H9 (cell line): ENCODE results near the gene SH3TC1. TPM values are rescaled to one million over a fixed set of nuclear protein-coding genes. Genes with fewer than 3 reads are reported as not detected.
A peak's percentile ranks its signal among the peaks of the same experiment; 100 is the strongest.

Source experiments
- DNase-seq: peaks from one replicate; pipeline ENCODE4 v3.0.0-alpha.2; 2017
- H2AFZ ChIP-seq: one replicate; pipeline ENCODE4 v1.6.1; 2013; ENCODE audit warnings: mild to moderate bottlenecking, low read length, control low read depth, moderate library complexity
- H2AK5ac ChIP-seq: 2 replicates; pipeline ENCODE4 v1.6.1; 2013; ENCODE audit warnings: low read length, control low read depth, mixed read lengths; ENCODE audit not compliant: insufficient read length
- H2BK120ac ChIP-seq: one replicate; pipeline ENCODE4 v1.6.1; 2013; ENCODE audit warnings: low read depth, mild to moderate bottlenecking, low read length, control low read depth, inconsistent platforms; ENCODE audit not compliant: poor library complexity, severe bottlenecking
- H2BK12ac ChIP-seq: 2 replicates; pipeline ENCODE4 v1.6.1; 2013; ENCODE audit warnings: low read length, control low read depth, mixed read lengths, low read depth; ENCODE audit not compliant: insufficient read length
- H2BK15ac ChIP-seq: 2 replicates; pipeline ENCODE4 v1.6.1; 2013; ENCODE audit warnings: low read depth, low read length, control low read depth
- H2BK20ac ChIP-seq: one replicate; pipeline ENCODE4 v1.6.1; 2013; ENCODE audit warnings: low read depth, mild to moderate bottlenecking, low read length, control low read depth, inconsistent platforms; ENCODE audit not compliant: poor library complexity, severe bottlenecking
- H2BK5ac ChIP-seq: 2 replicates; pipeline ENCODE4 v1.6.1; 2013; ENCODE audit warnings: low read length, control low read depth, mixed read lengths; ENCODE audit not compliant: insufficient read length
- H3K14ac ChIP-seq: 2 replicates; pipeline ENCODE4 v1.6.1; 2013; ENCODE audit warnings: low read length, control low read depth; ENCODE audit not compliant: insufficient read depth
- H3K18ac ChIP-seq: 2 replicates; pipeline ENCODE4 v1.6.1; 2013; ENCODE audit warnings: low read depth, mild to moderate bottlenecking, mixed read lengths, low read length, control low read depth; ENCODE audit not compliant: insufficient read length
- H3K23ac ChIP-seq: 2 replicates; pipeline ENCODE4 v1.6.1; 2013; ENCODE audit warnings: low read length, control low read depth, mixed read lengths, low read depth; ENCODE audit not compliant: insufficient read length
- H3K23me2 ChIP-seq: 2 replicates; pipeline ENCODE4 v1.6.1; 2013; ENCODE audit warnings: low read depth, mild to moderate bottlenecking, mixed read lengths, low read length, control low read depth; ENCODE audit not compliant: insufficient read length, poor library complexity, severe bottlenecking
- H3K27ac ChIP-seq: 2 replicates; pipeline ENCODE4 v1.5.1; 2013; ENCODE audit warnings: low read length, control low read depth, mixed read lengths, low read depth; ENCODE audit not compliant: insufficient read length
- H3K27me3 ChIP-seq: 2 replicates; pipeline ENCODE4 v1.6.1; 2013; ENCODE audit warnings: low read length, control low read depth, inconsistent platforms; ENCODE audit not compliant: insufficient read depth
- H3K4ac ChIP-seq: 2 replicates; pipeline ENCODE4 v1.6.1; 2013; ENCODE audit warnings: low read depth, mild to moderate bottlenecking, control low read depth, inconsistent platforms, low read length, moderate library complexity
- H3K4me1 ChIP-seq: 2 replicates; pipeline ENCODE4 v1.6.1; 2013; ENCODE audit warnings: low read length, control low read depth, inconsistent platforms; ENCODE audit not compliant: insufficient read depth
- H3K4me2 ChIP-seq: 2 replicates; pipeline ENCODE4 v1.6.1; 2013; ENCODE audit warnings: low read length, control low read depth, mixed read lengths; ENCODE audit not compliant: insufficient read length, insufficient read depth
- H3K56ac ChIP-seq: 2 replicates; pipeline ENCODE4 v1.6.1; 2013; ENCODE audit warnings: low read depth, mild to moderate bottlenecking, mixed read lengths, low read length, control low read depth; ENCODE audit not compliant: insufficient read length
- H3K79me1 ChIP-seq: 2 replicates; pipeline ENCODE4 v1.6.1; 2013; ENCODE audit warnings: low read depth, mild to moderate bottlenecking, moderate library complexity, low read length, control low read depth, inconsistent platforms; ENCODE audit not compliant: insufficient read depth, poor library complexity, severe bottlenecking
- H3K79me2 ChIP-seq: 2 replicates; pipeline ENCODE4 v1.6.1; 2013; ENCODE audit warnings: low read length, control low read depth, inconsistent platforms; ENCODE audit not compliant: insufficient read depth
- H3K9ac ChIP-seq: 2 replicates; pipeline ENCODE4 v1.6.1; 2013; ENCODE audit warnings: low read length, control low read depth, mixed read lengths; ENCODE audit not compliant: insufficient read length; ENCODE audit errors: extremely low read depth
- H3K9me3 ChIP-seq: one replicate; pipeline ENCODE4 v1.6.1; 2013; ENCODE audit warnings: low read depth, low read length, inconsistent platforms; ENCODE audit not compliant: control insufficient read depth
- H3T11ph ChIP-seq: one replicate; pipeline ENCODE4 v1.6.1; 2013; ENCODE audit warnings: mild to moderate bottlenecking, low read length, control low read depth, inconsistent platforms
- H4K20me1 ChIP-seq: one replicate; pipeline ENCODE4 v1.6.1; 2013; ENCODE audit not compliant: control insufficient read depth, insufficient read length, insufficient read depth
- H4K5ac ChIP-seq: 2 replicates; pipeline ENCODE4 v1.6.1; 2013; ENCODE audit warnings: low read depth, mild to moderate bottlenecking, mixed read lengths, low read length, control low read depth; ENCODE audit not compliant: insufficient read length
- H4K8ac ChIP-seq: replicated peaks from 2 replicates; pipeline ENCODE4 v1.6.1; 2013; ENCODE audit warnings: low read length, control low read depth, mixed read lengths, low read depth; ENCODE audit not compliant: insufficient read length
- H4K91ac ChIP-seq: 2 replicates; pipeline ENCODE4 v1.6.1; 2013; ENCODE audit warnings: low read depth, mild to moderate bottlenecking, moderate library complexity, mixed read lengths, low read length, control low read depth; ENCODE audit not compliant: insufficient read length
- H3K27ac Mint-ChIP-seq, 3 experiments: 2 replicates in 2 of 3; 3 replicates in 1 of 3; pipeline ENCODE4 v1.8.0; 2020 to 2021; ENCODE audit warnings: mixed read lengths in 3 of 3, mild to moderate bottlenecking in 1 of 3, moderate library complexity in 1 of 3
- H3K27me3 Mint-ChIP-seq: 2 replicates; pipeline ENCODE4 v1.8.0; 2021; ENCODE audit warnings: low read depth, mild to moderate bottlenecking, moderate library complexity, mixed read lengths
- H3K36me3 Mint-ChIP-seq, 3 experiments: 2 replicates in 2 of 3; 3 replicates in 1 of 3; pipeline ENCODE4 v1.8.0; 2020 to 2021; ENCODE audit warnings: low read depth in 3 of 3, mixed read lengths in 3 of 3; ENCODE audit not compliant: insufficient read depth in 1 of 3
- H3K4me1 Mint-ChIP-seq, 2 experiments: 2 replicates each; pipeline ENCODE4 v1.8.0; 2020; ENCODE audit warnings: mixed read lengths in 2 of 2
- H3K4me3 Mint-ChIP-seq, 2 experiments: 2 replicates in 1 of 2; 3 replicates in 1 of 2; pipeline ENCODE4 v1.8.0; 2020 to 2021; ENCODE audit warnings: mild to moderate bottlenecking in 2 of 2, mixed read lengths in 2 of 2, moderate library complexity in 1 of 2
- H3K9me3 Mint-ChIP-seq, 2 experiments: 2 replicates in 1 of 2; 3 replicates in 1 of 2; pipeline ENCODE4 v1.8.0; 2020; ENCODE audit warnings: mild to moderate bottlenecking in 2 of 2, mixed read lengths in 2 of 2, moderate library complexity in 1 of 2
- CTCF ChIP-seq: fragments of 200-600 bp; sonication (generic); conservative IDR thresholded peaks from 3 replicates; pipeline ENCODE4 v1.8.0; 2021; ENCODE audit warnings: antibody characterized with exemption, mild to moderate bottlenecking
- WGBS: extraction: QIAGEN DNeasy Blood & Tissue Kit; methylation state at CpG from one replicate; pipeline ENCODE4 v1.1.7; 2013; ENCODE audit warnings: missing lambda C conversion rate, low lambda C conversion rate, mixed read lengths; ENCODE audit not compliant: insufficient read length; ENCODE audit errors: extremely low coverage; 5-methylcytosine and 5-hydroxymethylcytosine counted together
- total RNA-seq: library from RNA; stranded (reverse); gene quantifications from 2 replicates; pipeline ENCODE4 v1.2.1, GENCODE V29; 2021

SH3TC1 gene
- total RNA-seq, 1 experiment from 2014 or later: 0.74 TPM

GRCh38 chr4:8278421-8279287 lies 79.6 kb downstream of the SH3TC1 start:
- Histone ChIP-seq H2BK120ac (no peak overlapping the region), H3T11ph (no peak overlapping the region), H3K4ac (no peak overlapping the region), H4K5ac (no peak overlapping the region), H2AFZ (no peak overlapping the region), H2BK5ac (no peak overlapping the region), H4K20me1 (no peaks in the 10 kb centered on the region), H2BK20ac (no peak overlapping the region), H3K23me2 (no peaks in the 10 kb centered on the region), H3K14ac (no peak overlapping the region), H3K27me3 (no peaks in the 10 kb centered on the region), H3K4me2 (no peak overlapping the region), H3K79me1 (no peaks in the 10 kb centered on the region), H3K27ac (no peak overlapping the region), H3K79me2 (no peaks in the 10 kb centered on the region), H3K56ac (no peak overlapping the region), H3K18ac (no peak overlapping the region), H4K8ac (no peak overlapping the region), H4K91ac (no peak overlapping the region), H2BK12ac (no peak overlapping the region), H3K23ac (no peak overlapping the region), H3K9ac (no peak overlapping the region), H2BK15ac (no peak overlapping the region), H2AK5ac (no peak overlapping the region), H3K4me1 (no peaks in the 10 kb centered on the region), H3K9me3 (no peaks in the 10 kb centered on the region)
- no CpG with 5 or more reads among the region's 17 CpGs for WGBS
- Mint-ChIP-seq H3K4me3 (no peak overlapping the region), H3K9me3 (no peaks in the 10 kb centered on the region), H3K27me3 (peaks cover 4% of the 10 kb centered on the region), H3K4me1 (peaks cover 0 to 2% of the 10 kb centered on the region in 2 experiments; a peak in 1 of 4 replicates), H3K27ac (peak overlapping the region in 1 of 3 experiments; percentile 52; a peak in 1 of 7 replicates), H3K36me3 (no peaks in the 10 kb centered on the region)
- DNase-seq: no peak
- no peak for TF ChIP-seq CTCF
